HG03135 (cell line): ENCODE data around the gene SCIMP.
"Not testable (repeated sequence)": the region's sequence is repeated elsewhere in the genome, so short reads cannot be mapped to it uniquely, and the experiment has no call there.

Experiments used
- ATAC-seq: cut with Tn5 transposase; IDR thresholded peaks from one replicate; pipeline ENCODE4 v1.9.1; 2021; ENCODE audit warnings: mild to moderate bottlenecking, moderate library complexity; ENCODE audit not compliant: unreplicated experiment

SCIMP gene

GRCh38 chr17:5234645-5235576 is at the start of gene SCIMP:
SCIMP (minus strand) TSS chr17:5234860; CDS start chr17:5234755, 105 bp downstream.
- ATAC-seq: no peak

GRCh38 chr17:5283571-5284315 is 49.1 kb upstream of the SCIMP start:
- no peak for ATAC-seq

DNA sequence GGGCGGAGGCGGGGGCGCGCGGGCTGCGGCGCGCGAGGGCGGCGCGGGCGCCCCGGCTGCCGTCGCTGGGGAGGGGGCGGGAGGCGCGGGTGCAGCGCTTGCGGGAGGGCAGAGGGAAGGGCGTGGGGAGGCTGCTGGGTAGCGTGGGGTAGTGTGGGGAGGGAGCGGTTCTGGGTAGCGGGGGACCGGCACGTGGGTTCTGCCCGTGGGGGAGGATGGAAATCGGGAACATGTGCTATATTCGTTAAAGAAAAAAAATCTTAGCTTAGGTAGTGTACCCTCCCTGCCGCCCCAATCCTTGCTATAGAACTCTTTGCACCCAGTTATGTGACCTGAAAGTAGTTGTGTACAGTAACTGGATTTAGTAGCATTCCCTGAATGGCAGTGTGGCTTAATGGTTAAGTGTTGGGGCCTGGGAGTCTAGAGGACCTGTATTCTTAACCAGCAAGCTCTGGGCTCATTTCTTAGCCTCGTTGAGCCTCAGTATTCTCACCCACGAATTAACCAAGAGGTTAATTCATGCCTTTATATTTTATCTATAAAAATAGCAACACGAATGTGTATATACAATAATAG is 48.1 kb upstream of the SCIMP start:
- no peak for ATAC-seq

DNA sequence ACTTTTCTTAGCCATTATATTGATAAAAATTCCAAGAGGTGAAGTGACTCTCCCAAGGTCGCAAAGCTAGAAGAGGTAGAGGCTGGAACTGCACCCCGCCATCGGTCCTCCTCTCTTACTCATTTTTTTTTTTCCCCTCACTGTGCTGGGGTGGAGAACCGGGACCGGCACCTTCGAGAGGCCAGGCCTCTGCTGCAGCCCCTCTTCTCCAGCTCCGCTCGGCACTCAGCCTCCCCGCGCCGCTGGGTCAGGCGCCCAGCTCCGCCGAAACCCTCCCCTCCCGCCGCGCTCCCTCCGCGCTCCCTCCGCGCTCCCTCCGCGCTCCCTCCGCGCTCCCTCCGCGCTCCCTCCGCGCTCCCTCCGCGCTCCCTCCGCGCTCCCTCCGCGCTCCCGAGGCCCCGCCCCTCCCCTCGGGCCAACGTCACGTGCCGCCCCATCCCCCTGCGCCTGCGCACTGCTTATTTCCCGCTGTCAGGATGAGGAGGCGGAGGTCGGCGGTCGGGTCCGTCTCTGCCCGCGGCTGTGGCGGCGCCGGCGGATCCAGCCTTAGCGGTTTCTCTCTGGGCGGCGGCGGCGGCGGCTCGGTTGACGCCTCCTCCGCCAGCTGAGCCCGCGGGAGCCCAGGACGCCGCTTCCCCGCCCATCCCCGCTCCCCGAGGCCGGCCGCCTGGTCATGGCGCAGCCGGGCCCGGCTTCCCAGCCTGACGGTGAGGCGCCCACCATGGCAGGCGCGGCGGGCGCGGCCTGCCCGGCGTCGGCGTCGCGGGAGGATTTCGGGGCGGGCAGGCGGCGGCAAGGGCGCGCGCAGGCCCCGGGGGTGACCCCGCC is 47.4 kb upstream of the SCIMP start, which contains the start of gene RABEP1:
TSS of gene RABEP1 (plus strand) at position 471 of the 828 bp plus-strand sequence. CDS start at position 674, 203 bp downstream.
- no peak for ATAC-seq

GRCh38 chr17:5272322-5272721 is 37.7 kb upstream of the SCIMP start:
- no peak for ATAC-seq

- no peak for ATAC-seq
Observed at GRCh38 chr17:5269241-5269960, 34.7 kb upstream of the SCIMP start.

DNA sequence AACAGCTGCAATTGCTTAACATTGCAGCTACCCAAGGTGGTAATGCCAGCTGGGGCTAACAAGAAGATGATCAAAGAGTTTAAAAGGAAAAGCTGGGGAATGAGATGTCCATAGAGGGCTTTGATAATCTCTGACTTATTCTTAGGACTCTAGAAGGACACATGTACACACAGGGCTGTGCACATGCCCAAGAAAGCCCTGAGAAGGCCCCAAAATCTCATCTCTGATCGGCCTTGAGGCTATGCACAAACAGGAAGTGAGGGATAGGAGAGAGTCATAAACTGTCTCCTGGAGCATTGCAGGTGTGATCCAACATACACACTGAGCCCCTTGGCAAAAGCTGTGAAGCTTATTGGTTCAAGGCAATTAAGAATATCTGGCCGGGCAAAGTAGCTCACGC is 30.2 kb upstream of the SCIMP start:
- ATAC-seq: no peak

DNA sequence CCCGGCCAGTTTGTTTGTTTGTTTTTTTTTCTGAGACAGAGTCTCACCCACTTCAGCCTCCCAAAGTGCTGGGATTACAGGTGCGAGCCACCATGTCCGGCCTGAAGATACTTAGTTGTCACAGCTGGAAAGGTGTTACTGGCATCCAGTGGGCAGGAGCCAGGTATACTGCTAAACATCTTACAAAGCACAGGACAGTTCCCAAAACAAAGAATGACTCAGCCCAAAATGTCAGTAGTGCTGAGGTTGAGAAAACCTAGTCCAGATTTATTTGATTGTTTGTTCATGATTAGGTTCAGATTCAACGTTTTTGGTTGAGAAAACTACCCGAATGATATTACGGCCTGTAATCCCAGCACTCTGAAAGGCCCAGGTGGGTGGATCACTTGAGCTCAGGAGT is 28.8 kb upstream of the SCIMP start:
- ATAC-seq: no peak

GRCh38 chr17:5262416-5262991 is 27.8 kb upstream of the SCIMP start:
- no peak for ATAC-seq

GRCh38 chr17:5260542-5260941 is 25.9 kb upstream of the SCIMP start:
- ATAC-seq: no peak

GRCh38 chr17:5257124-5257523 is 22.5 kb upstream of the SCIMP start:
- ATAC-seq: no peak

- ATAC-seq: no peak
Observed at GRCh38 chr17:5254903-5255521, 20.4 kb upstream of the SCIMP start.

DNA sequence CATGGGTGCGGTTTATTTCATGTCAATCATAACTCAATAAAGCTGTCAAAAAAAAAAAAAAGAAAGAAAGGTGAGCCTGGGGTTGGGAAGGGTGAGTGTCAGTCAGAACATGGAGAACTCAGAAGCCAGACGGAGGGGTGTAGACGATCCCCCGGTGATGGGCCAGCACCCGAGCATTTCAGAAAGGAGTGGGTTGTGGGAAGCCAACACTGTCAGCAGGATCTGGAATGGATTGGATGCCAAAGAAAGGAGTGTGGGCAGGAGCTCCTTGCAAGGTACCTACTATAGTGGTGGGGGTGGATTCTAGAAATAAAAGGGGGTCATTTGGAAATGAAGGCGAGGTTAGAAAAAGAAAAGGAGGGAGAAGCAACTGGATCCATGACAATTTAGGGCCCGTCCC is 19.8 kb upstream of the SCIMP start:
- no peak for ATAC-seq

DNA sequence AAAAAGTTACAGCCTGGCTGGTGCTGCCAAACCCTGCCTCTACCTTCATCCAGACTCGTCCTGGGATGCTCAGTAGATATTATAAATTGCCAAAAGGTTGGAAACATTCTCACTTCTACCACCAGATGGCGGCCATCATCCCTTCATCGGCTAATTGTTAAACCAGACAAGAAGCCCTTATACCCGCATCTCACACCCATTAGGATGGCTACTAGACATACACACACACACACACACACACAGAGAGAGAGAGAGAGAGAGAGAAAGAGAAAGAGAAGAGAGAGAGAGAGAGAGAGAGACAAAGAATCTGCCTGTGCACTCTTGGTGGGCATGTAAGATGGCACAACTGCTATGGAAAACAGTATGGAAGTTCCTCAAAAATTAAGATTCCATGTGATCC is 15.0 kb upstream of the SCIMP start:
- no peak for ATAC-seq

DNA sequence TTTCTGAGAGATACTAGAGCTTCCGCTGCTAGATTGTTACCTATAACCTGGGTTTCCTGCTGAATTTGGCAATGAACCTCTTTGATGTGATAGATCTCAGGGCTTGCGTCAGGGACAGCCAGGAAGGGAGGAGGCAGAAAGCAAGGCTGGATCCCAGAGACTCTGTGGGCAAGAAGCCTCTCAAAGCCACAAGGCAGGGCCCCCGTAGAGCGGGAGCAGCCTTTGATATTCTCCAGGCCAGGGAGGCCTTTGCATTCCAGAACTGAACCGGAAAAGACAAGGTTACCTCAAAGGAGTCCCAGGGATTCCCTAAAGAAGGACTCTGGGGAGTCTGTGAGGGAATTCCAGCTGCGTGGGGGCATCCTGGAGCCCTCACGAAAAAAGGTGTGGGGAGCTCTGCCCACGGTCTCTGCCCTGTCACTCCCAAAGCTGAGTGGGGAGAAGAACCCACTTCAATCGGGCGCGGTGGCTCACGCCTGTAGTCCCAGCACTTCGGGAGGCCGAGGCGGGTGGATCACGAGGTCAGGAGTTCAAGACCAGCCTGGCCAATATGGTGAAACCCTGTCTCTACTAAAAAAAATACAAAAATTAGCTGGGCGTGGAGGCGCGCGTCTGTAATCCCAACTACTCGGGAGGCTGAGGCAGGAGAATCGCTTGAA is 14.3 kb upstream of the SCIMP start:
- no peak for ATAC-seq

GRCh38 chr17:5247621-5248020 is 13.0 kb upstream of the SCIMP start:
- ATAC-seq: no peak

DNA sequence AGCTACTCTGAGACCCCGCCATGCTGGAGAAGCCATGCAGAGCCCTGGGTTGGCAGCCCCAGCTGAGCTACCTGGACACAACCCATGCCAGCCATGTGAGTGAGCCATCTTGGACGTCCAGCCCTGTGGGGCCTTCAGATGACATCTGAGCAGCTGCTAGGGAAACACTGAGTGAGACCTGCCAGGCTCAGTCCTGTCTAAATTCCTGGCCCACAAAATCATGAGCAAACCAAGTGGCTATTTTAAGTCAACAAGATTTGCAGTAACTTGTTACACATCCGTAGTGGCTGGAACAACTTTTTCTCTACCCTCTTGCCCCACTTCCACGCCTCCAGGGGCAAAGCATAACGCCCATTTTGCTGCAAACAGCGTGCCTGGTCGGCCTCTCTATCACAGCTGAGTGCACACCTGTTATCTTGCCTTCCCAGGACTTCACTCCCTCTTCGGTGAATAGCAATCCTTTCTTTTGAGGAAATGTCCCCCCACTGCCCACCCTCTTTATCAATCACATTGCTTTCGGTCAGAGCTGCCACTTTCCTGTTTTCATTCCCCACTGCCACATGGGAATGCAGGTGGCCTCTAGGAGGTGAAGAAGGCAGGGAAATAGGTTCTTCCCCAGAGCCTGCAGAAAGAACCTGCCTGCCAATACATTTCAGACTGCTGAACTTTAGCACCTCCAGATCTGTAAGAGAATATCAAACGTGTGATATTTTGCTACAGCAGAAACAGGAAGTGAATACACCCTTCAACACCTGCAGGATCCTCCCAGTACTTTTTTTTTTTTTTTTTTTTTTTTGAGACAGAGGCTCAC is 7.4 kb upstream of the SCIMP start:
- peak; percentile 48 for ATAC-seq

- ATAC-seq: not testable (repeated sequence)
Observed at GRCh38 chr17:5239769-5240168, 5.1 kb upstream of the SCIMP start.
